Measurements from ENCODE around the gene SEMA5B.

The SEMA5B gene

DNA sequence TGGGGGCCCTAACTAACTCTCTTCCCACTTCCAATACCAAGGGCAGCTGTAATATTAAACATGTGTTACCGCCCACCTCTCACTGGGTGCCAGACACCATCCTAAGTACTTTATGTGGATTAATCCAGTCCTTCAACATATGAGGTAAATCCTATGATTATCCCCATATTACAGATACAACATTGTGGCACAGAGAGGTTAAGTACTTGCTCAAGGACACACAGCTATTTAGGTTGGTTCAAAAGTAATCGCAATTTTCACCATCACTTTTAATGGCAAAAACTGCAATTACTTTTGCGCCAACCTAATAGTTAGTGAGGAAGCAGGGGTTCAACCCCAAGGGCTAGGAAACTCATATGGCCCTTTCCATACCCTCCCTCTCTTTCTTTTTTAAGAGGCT lies 100.8 kb downstream of the SEMA5B start:
- DNase-seq (ENCODE audit: low read depth in 2 of 2): no peak

DNA sequence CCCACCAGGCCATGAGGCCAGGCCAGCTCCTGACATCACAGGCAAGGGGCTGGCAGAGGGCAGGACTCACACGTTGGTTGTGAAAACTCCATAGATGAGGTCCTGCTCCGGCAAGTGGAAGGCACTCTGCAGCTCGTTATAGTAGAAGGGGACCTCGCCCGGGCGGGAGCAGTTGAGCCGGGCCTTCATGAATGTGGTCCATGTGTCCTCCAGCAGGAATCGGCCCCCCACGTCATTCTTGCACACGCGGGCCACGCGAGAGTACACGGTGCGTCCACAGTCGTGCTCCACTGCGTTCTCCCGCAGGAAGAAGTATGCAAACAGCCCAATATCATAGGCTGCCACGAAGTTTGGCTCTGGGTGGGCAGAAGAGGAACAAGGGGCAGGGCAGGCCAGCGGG lies 101.2 kb downstream of the SEMA5B start:
- no peak for DNase-seq (ENCODE audit: low read depth in 2 of 2)

DNA sequence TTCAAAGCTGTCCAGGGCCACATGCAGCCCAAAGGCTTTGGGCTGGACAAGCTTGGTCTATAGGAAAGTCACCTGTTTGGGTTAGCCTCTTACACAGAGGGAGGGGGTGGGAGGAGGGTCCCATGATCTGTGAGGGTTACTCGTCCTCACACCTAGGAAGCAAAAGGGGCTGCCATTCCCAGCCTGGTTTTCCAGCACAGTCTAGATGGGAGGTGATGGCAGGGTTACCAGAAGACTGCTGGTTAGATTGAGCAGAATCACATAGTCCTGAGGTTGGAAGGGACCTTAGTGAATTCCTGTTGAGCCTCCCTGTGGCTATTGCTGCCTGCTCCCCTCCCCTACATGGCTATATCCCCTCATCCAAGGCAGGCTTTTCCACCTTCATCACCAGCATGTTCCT lies 101.8 kb downstream of the SEMA5B start:
- no peak for DNase-seq (ENCODE audit: low read depth in 2 of 2)

- no peak for DNase-seq (ENCODE audit: low read depth in 2 of 2)
Observed at GRCh38 chr3:122924056-122924455, 103.5 kb downstream of the SEMA5B start.

- DNase-seq (ENCODE audit: low read depth in 2 of 2): no peak
Observed at GRCh38 chr3:122923611-122924010, 104.0 kb downstream of the SEMA5B start.

- DNase-seq (ENCODE audit: low read depth in 2 of 2): no peak
Observed at GRCh38 chr3:122921791-122922651, 105.5 kb downstream of the SEMA5B start.

DNA sequence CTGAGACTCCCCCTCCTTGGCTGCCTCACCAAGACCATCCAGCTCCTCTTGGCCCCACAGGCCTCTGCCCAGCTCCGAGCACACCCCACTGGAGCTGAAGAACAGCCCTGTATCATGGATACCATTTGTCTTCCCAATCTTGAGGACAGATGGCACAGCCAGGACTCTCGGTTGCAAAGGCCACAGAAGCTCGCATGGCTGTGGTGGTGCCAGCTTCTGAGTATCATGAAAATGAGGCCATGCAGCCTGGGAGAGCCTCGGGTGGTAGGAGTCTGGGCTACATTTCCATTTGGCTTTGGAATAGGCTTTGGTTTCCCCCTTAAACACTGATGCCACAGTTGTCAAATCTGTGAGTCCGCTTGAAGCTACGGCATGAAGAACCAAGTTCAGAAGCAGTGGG lies 106.6 kb downstream of the SEMA5B start:
- DNase-seq (ENCODE audit: low read depth in 2 of 2): no peak

DNA sequence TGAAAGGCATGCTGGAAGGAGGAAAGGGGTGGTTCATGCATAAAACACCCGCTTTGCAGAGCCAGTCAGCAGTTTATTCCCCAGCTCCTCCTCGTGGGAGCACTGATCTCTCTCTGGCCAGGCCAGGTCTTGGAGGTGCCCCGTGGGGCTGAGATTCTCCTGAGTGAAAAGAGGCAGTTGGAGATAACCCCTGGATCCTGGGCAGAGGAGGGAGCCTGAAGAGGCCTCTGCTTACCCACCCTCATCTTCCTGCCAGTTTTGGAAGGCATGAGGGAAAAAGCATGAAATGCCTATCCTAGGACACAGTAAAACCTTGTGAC lies 108.3 kb downstream of the SEMA5B start:
- no peak for DNase-seq (ENCODE audit: low read depth in 2 of 2)

DNA sequence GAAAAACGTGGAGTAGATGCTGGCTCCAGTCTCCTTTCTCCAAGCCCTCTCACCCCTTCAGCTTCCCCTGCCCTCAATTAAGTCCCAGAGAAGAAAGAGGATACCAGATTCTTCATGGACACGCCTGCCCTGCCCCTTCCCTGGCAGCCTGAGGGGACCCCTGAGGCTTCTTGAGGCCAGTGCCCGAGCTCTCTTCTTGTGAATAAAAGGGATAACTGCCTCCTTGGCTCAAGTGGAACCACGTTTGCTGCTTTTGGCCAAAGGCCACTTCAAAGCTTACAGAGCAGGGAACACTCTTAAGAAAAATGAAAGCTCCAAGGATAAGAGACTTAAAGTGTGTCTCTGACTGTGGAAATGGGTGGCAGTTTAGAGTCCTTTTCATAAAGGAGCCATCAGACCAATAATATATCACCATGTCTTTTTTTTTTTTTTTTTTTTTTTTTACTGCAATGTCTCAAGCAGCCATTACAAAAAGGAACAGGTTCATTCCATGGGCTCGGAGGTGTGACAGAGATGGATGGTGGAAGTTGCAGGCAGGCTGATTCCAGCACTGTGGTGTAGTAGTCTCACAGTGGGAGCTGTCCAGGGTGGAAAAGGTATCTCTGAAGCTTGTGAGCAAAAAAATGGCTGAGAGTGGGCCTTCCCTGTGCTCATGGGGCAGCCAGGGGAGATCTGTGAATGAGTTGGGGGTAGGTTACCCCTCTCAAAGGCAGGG lies 108.8 kb downstream of the SEMA5B start:
- no peak for DNase-seq (ENCODE audit: low read depth in 2 of 2)

GRCh38 chr3:122917412-122917811 lies 110.2 kb downstream of the SEMA5B start:
- no peak for DNase-seq (ENCODE audit: low read depth in 2 of 2)

DNA sequence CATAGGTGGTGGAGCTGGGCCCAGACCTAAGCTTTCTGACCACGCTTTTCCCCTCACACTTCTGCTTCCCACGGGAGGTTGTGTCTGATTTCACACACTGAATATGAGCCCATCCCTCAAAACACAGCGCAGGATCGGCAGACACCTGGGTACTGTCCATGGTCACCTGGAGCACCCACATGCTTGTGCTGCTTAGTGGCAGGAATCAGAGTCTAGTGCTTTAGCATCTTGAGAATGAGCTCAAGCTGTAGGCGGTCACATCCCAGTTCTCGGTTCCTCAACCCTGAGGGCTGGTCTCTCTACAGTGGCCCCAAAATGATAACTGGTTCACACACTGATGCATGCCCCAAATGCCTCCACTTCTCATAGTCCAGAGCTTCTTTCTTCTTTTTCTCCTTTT lies 111.0 kb downstream of the SEMA5B start:
- no peak for DNase-seq (ENCODE audit: low read depth in 2 of 2)

- no peak for DNase-seq (ENCODE audit: low read depth in 2 of 2)
Observed at GRCh38 chr3:122916084-122916483, 111.5 kb downstream of the SEMA5B start.

GRCh38 chr3:122915300-122916055 lies 112.1 kb downstream of the SEMA5B start:
- no peak for DNase-seq (ENCODE audit: low read depth in 2 of 2)

- DNase-seq (ENCODE audit: low read depth in 2 of 2): no peak
Observed at GRCh38 chr3:122913539-122914100, 113.9 kb downstream of the SEMA5B start.

DNA sequence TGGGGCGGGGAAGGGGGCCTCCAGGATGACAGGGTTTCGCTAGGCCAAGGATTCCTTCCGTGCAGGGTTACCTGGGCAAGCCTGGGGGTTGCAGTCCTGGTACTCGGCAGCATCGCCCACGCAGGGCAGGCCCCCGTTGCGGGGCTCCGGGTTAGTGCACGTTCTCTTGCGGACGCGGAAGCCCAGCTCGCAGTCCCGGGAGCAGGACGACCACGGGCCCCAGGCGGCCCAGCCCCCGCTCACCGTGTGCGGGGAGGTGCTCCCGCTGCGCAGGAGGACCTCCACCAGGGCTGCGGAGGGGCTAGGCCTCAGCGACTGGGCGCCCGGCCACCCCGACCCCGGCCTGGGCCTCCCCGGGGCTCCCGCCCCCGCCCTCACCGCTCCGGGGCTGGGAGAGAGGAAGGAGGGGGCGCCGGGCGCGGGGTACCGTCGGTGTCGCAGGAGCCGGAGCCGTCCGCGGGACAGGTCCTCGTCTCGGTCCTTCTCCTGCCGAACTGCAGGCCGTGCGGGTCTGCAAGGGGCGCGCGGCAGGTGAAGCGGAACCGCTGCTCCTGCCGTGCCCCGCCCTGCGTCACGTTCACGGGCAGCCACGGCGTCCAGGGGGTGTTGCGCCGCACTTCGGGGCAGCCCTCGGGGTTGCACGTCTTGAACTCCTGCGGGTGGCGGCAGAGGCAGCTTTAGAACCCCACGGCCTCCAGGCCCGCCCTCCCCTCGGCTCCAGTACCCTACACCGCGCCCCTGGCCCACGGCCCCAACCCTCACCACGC lies 114.6 kb downstream of the SEMA5B start:
- no peak for DNase-seq (ENCODE audit: low read depth in 2 of 2)

GRCh38 chr3:122911901-122912300 lies 115.7 kb downstream of the SEMA5B start:
- no peak for DNase-seq (ENCODE audit: low read depth in 2 of 2)

DNA sequence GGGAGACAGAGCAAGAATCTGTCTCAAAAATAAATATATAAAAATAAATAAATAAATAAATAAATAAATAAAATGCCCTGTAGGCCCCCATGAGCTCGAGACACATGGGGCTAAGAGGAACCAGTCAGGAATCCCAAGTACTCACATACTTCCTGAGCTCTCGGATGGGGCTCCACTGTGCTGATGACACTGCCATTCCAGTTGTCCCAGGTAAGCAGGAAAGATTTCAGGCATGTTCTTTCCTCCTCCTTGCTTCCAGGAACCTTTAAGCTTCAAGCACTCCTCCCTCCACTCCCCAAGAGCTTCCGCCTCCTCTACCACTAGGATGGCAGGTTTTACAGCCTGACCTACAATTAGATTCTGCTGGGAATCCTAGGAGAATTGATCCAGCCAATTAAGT lies 119.3 kb downstream of the SEMA5B start:
- DNase-seq (ENCODE audit: low read depth in 2 of 2): no peak

GRCh38 chr3:122907471-122907870 lies 120.1 kb downstream of the SEMA5B start:
- DNase-seq (ENCODE audit: low read depth in 2 of 2): no peak

- no peak for DNase-seq (ENCODE audit: low read depth in 2 of 2)
Observed at GRCh38 chr3:122903171-122903570, 124.4 kb downstream of the SEMA5B start.

- no peak for DNase-seq (ENCODE audit: low read depth in 2 of 2)
Observed at GRCh38 chr3:122902326-122902725, 125.2 kb downstream of the SEMA5B start.

GRCh38 chr3:122898298-122898697 lies 129.3 kb downstream of the SEMA5B start:
- no peak for DNase-seq (ENCODE audit: low read depth in 2 of 2)
